Right lobe of liver (tissue), 6 donors: Measurements from ENCODE around the gene OR51I2. TPM values are rescaled to one million over a fixed set of nuclear protein-coding genes. Genes with fewer than 3 reads are reported as not detected.
A peak's percentile ranks its signal among the peaks of the same experiment; 100 is the strongest.

Experiments
- ATAC-seq, 4 donors: fragments of 200-7000 bp; cut with Tn5 transposase; one replicate each; pipeline ENCODE4 v1.9.1; 2020; ENCODE audit warnings: mild to moderate bottlenecking in 4 of 4, moderate library complexity in 4 of 4
- DNase-seq, 3 donors: peaks; one replicate each; pipeline ENCODE4 v3.0.0-alpha.2; 2020
- H3K27ac ChIP-seq, 3 donors: fragments of 200-600 bp; one replicate each; pipeline ENCODE4 v1.8.0; 2022
- H3K27me3 ChIP-seq, 2 donors: fragments of 200-600 bp; one replicate each; pipeline ENCODE4 v1.8.0; 2022
- H3K36me3 ChIP-seq, 4 donors: fragments of 200-600 bp; sonication (generic) in 1 of 4; one replicate each; pipeline versions ENCODE4 v1.5.1 to v1.8.0; 2017 to 2022; ENCODE audit warnings: control low read depth in 1 of 4
- H3K4me1 ChIP-seq, 4 donors: fragments of 200-600 bp; sonication (generic) in 1 of 4; one replicate each; pipeline versions ENCODE4 v1.5.1 to v1.8.0; 2017 to 2022; ENCODE audit warnings: control low read depth in 1 of 4
- H3K4me3 ChIP-seq, 3 donors: fragments of 200-600 bp; one replicate each; pipeline ENCODE4 v1.8.0; 2022
- H3K9me3 ChIP-seq, 4 donors: fragments of 200-600 bp; sonication (generic) in 1 of 4; one replicate each; pipeline versions ENCODE4 v1.5.1 to v1.8.0; 2017 to 2022; ENCODE audit warnings: control low read depth in 1 of 4
- CTCF ChIP-seq, 4 donors: fragments of 200-600 bp in 3 of 4; fragments of 450-650 bp in 1 of 4; IDR thresholded peaks; one replicate each; pipeline versions ENCODE4 v1.5.1 to v1.8.0; 2016 to 2022; ENCODE audit warnings: antibody characterized with exemption in 4 of 4, mild to moderate bottlenecking in 2 of 4
- POLR2A ChIP-seq: fragments of 450-650 bp; IDR thresholded peaks from one replicate; pipeline ENCODE4 v1.6.1; 2017; ENCODE audit warnings: antibody characterized with exemption, mild to moderate bottlenecking
- WGBS: methylation state at CpG from one replicate; pipeline ENCODE4 v1.1.6; 2018; ENCODE audit warnings: low coverage, low lambda C conversion rate; ENCODE audit not compliant: insufficient coverage; ENCODE audit errors: missing lambda C conversion rate; 5-methylcytosine and 5-hydroxymethylcytosine counted together
- intact Hi-C, 2 donors: fragments of 100-400 bp; cut with DNase I; formaldehyde crosslinking; loops; one replicate each; pipeline versions ENCODE4 v1.11.2 to v1.14.1; 2022
- total RNA-seq, 6 experiments: library from RNA; depleted of rRNA in 2 of 6; stranded (reverse); fragments of >200 nt in 2 of 6; fragmentation: NEBNext Ultra II Directional in 3 of 6; extraction: Animal tissue kit (Norgen Biotek cat#: 25700) in 3 of 6; gene quantifications; one replicate each; pipeline versions ENCODE4 v1.1.0 to v1.2.4, GENCODE V29; 2016 to 2023
- donor health status: DM: no; HTN: yes; CAD: no.
- donor health status: DM: no; HTN: no; CAD: no.
- donor health status: DM: no; HTN: no; CAD: no.
- donor health status: DM: no; HTN: yes; CAD: no.
- donor health status: DM: no; HTN: yes; CAD: no.

Gene OR51I2
- total RNA-seq, 6 experiments from 2014 or later: not detected

- Histone ChIP-seq H3K36me3 (no peaks in the 10 kb centered on the region), H3K4me3 (no peak overlapping the region), H3K27ac (no peak overlapping the region), H3K4me1 (no peaks in the 10 kb centered on the region), H3K27me3 (no peaks in the 10 kb centered on the region), H3K9me3 (no peaks in the 10 kb centered on the region)
- TF ChIP-seq CTCF (IDR thresholded peaks at IDR 0.05) (no peak), POLR2A (no peak)
- intact Hi-C loops: no loop called here
- WGBS: 44% methylated on average over 2 of the region's 2 CpGs
- ATAC-seq (no peak), DNase-seq (no peak)
Observed at GRCh38 chr11:5467527-5467926, 18.4 kb downstream of the OR51I2 start.

GRCh38 chr11:5473921-5474320, 24.8 kb downstream of the OR51I2 start:
- TF ChIP-seq CTCF (IDR thresholded peaks at IDR 0.05) (no peak), POLR2A (no peak)
- no peaks in the 10 kb centered on the region for H3K9me3 ChIP-seq
- DNase-seq (no peak), ATAC-seq (no peak)
- no peak overlapping the region for H3K27ac ChIP-seq
- no peaks in the 10 kb centered on the region for H3K27me3 ChIP-seq
- no peak overlapping the region for H3K4me3 ChIP-seq
- no peaks in the 10 kb centered on the region for H3K36me3 ChIP-seq
- intact Hi-C loops: no loop called here
- H3K4me1 ChIP-seq: no peaks in the 10 kb centered on the region

- TF ChIP-seq CTCF (IDR thresholded peaks at IDR 0.05) (peak; percentile 77 to 85 (median 80)), POLR2A (no peak)
- ATAC-seq: peak; percentile 83 to 92 (median 88)
- WGBS: 26% methylated on average over 2 of the region's 2 CpGs
- Histone ChIP-seq H3K4me1 (no peaks in the 10 kb centered on the region), H3K27ac (no peak overlapping the region), H3K4me3 (no peak overlapping the region), H3K36me3 (no peaks in the 10 kb centered on the region), H3K9me3 (no peaks in the 10 kb centered on the region), H3K27me3 (no peaks in the 10 kb centered on the region)
- intact Hi-C loops: no loop called here
- no peak for DNase-seq
Observed at GRCh38 chr11:5476186-5476819, 27.2 kb downstream of the OR51I2 start.

- no peaks in the 10 kb centered on the region for H3K9me3 ChIP-seq
- no peaks in the 10 kb centered on the region for H3K36me3 ChIP-seq
- intact Hi-C loops: no loop called here
- DNase-seq: no peak
- no peaks in the 10 kb centered on the region for H3K4me1 ChIP-seq
- H3K4me3 ChIP-seq: no peak overlapping the region
- TF ChIP-seq CTCF (IDR thresholded peaks at IDR 0.05) (no peak), POLR2A (no peak)
- H3K27ac ChIP-seq: no peak overlapping the region
- no peaks in the 10 kb centered on the region for H3K27me3 ChIP-seq
- ATAC-seq: no peak
- WGBS: 54% methylated on average over 2 of the region's 3 CpGs
Observed at GRCh38 chr11:5486003-5486402, 36.9 kb downstream of the OR51I2 start.

GRCh38 chr11:5486421-5486820, 37.3 kb downstream of the OR51I2 start:
- no peak for ATAC-seq
- Histone ChIP-seq H3K4me3 (no peak overlapping the region), H3K9me3 (no peaks in the 10 kb centered on the region), H3K36me3 (no peaks in the 10 kb centered on the region), H3K27ac (no peak overlapping the region), H3K4me1 (no peaks in the 10 kb centered on the region), H3K27me3 (no peaks in the 10 kb centered on the region)
- no peak for DNase-seq
- intact Hi-C loops: no loop called here
- 52% methylated on average over 3 of the region's 3 CpGs for WGBS
- no peak for TF ChIP-seq CTCF (IDR thresholded peaks at IDR 0.05)
